Heart left ventricle (tissue), 16 donors: ENCODE data around the gene SLC6A7. TPM values are rescaled to one million over a fixed set of nuclear protein-coding genes. Genes with fewer than 3 reads are reported as not detected.

Experiments
- ATAC-seq, 4 donors: fragments of 200-7000 bp; cut with Tn5 transposase; one replicate each; pipeline ENCODE4 v1.9.1; 2020 to 2022; ENCODE audit warnings: moderate library complexity in 4 of 4, mild to moderate bottlenecking in 3 of 4, moderate number of reproducible peaks in 1 of 4
- DNase-seq, 5 donors: peaks; one replicate each; pipeline ENCODE4 v3.0.0-alpha.2; 2020
- H3K27ac ChIP-seq, 12 donors: fragments of 200-600 bp; sonication (generic) in 4 of 12; one replicate each; pipeline versions ENCODE4 v1.5.0 to v1.8.0; 2016 to 2022; ENCODE audit warnings: mild to moderate bottlenecking in 2 of 12
- H3K27me3 ChIP-seq, 9 donors: fragments of 200-600 bp; sonication (generic) in 2 of 9; one replicate each; pipeline versions ENCODE4 v1.5.1 to v1.8.0; 2016 to 2022; ENCODE audit warnings: mild to moderate bottlenecking in 3 of 9
- H3K36me3 ChIP-seq, 9 donors: fragments of 200-600 bp; sonication (generic) in 2 of 9; one replicate each; pipeline versions ENCODE4 v1.5.0 to v1.8.0; 2018 to 2022; ENCODE audit warnings: mild to moderate bottlenecking in 2 of 9
- H3K4me1 ChIP-seq, 12 donors: fragments of 200-600 bp; sonication (generic) in 4 of 12; one replicate each; pipeline versions ENCODE4 v1.5.0 to v1.8.0; 2016 to 2022; ENCODE audit warnings: mild to moderate bottlenecking in 3 of 12
- H3K4me3 ChIP-seq, 12 donors: fragments of 200-600 bp; sonication (generic) in 4 of 12; one replicate each; pipeline versions ENCODE4 v1.5.0 to v1.8.0; 2017 to 2022; ENCODE audit warnings: mild to moderate bottlenecking in 9 of 12, moderate library complexity in 4 of 12
- H3K9me3 ChIP-seq, 12 donors: fragments of 200-600 bp; sonication (generic) in 4 of 12; one replicate each; pipeline versions ENCODE4 v1.5.0 to v1.8.0; 2016 to 2022; ENCODE audit warnings: mild to moderate bottlenecking in 1 of 12
- CTCF ChIP-seq, 12 donors: fragments of 200-600 bp; sonication (generic) in 4 of 12; IDR thresholded peaks; one replicate each; pipeline versions ENCODE4 v1.5.0 to v1.8.0; 2018 to 2022; ENCODE audit warnings: antibody characterized with exemption in 12 of 12, mild to moderate bottlenecking in 5 of 12
- POLR2A ChIP-seq, 2 donors: fragments of 450-650 bp; IDR thresholded peaks; one replicate each; pipeline ENCODE4 v1.6.1; 2017; ENCODE audit warnings: antibody characterized with exemption in 2 of 2, mild to moderate bottlenecking in 2 of 2, moderate library complexity in 2 of 2
- WGBS, 4 donors: extraction: QIAGEN DNeasy Blood & Tissue Kit in 2 of 4; methylation state at CpG; one replicate each; pipeline versions ENCODE4 v1.1.5 to v1.1.7; 2013 to 2018; 5-methylcytosine and 5-hydroxymethylcytosine counted together
- intact Hi-C, 10 donors: fragments of 100-400 bp; cut with DNase I; formaldehyde crosslinking; loops; one replicate each; pipeline versions ENCODE4 v1.11.1 to v1.14.2; 2022
- polyA plus RNA-seq, 2 donors: library from polyadenylated mRNA; stranded (reverse); fragments of 200-250 nt; gene quantifications; one replicate each; pipeline ENCODE4 v1.2.3, GENCODE V29; 2013
- total RNA-seq, 9 donors: library from RNA; depleted of rRNA in 2 of 9; stranded (reverse); fragments of >200 nt in 2 of 9; fragmentation: NEBNext Ultra II Directional in 3 of 9; extraction: Animal tissue kit (Norgen Biotek cat#: 25700) in 3 of 9; gene quantifications; one replicate each; pipeline versions ENCODE4 v1.1.0 to v1.2.4, GENCODE V29; 2016 to 2023
- donor health status: ischemic (EF 13 %, LVEDD 7.1; RV severe dilation, severe dysfunction).
- donor health status: healthy with polysubstance abuse.
- donor health status: DM: no; HTN: yes; CAD: no.
- donor health status: DM: no; HTN: no; CAD: no.
- donor health status: ischemic (EF 25% LVEDD 6.9; RV normal size, moderate dysfunction).
- donor health status: ischemic (EF 25% LVEDD 5.7; RV mildly dilated, moderate dysfunction).
- donor health status: healthy.
- donor health status: DM: yes; HTN: yes; CAD: no.
- donor health status: ischemic (EF 35%, LVEDD 5.7; RV mildly dilated, moderate dysfunction).
- donor health status: nonischemic (EF 11% LVEDD 7.7; RV severe dilation, severe dysfunction).
- donor health status: DM: yes; HTN: yes; CAD: no.
- donor health status: PGD.
- donor health status: ischemic (EF 29% LVEDD 5.4; RV normal size, mild dysfunction).
- donor health status: nonischemic (EF 23%, LVEDD 6.1; RV moderate dilation, normal function).

Gene SLC6A7
- total and polyA plus RNA-seq, 11 donors, result not detected

- no peak for DNase-seq
- Histone ChIP-seq H3K9me3 (no peaks in the 10 kb centered on the region), H3K27me3 (no peaks in the 10 kb centered on the region), H3K36me3 (no peaks in the 10 kb centered on the region), H3K4me1 (peaks cover 0 to 5% (median 1%) of the 10 kb centered on the region in 12 donors), H3K27ac (no peak overlapping the region), H3K4me3 (no peak overlapping the region)
- intact Hi-C loops, result loop anchor here in 1 of 10 donors (5.0 kb wide), 1 partner anchor 196 kb away; no protein-coding TSS in a partner anchor
- TF ChIP-seq CTCF (IDR thresholded peaks at IDR 0.05) (no peak), POLR2A (IDR thresholded peaks at IDR 0.05) (no peak)
- ATAC-seq, result no peak
- 91 to 95% (median 94%) methylated on average over 18 to 21 of the region's 21 CpGs for WGBS, 4 donors
Measured at GRCh38 chr5:150222906-150223305, 33.0 kb downstream of the SLC6A7 start.

- Histone ChIP-seq H3K9me3 (no peaks in the 10 kb centered on the region), H3K4me3 (no peak overlapping the region), H3K4me1 (no peaks in the 10 kb centered on the region), H3K27me3 (no peaks in the 10 kb centered on the region), H3K36me3 (no peaks in the 10 kb centered on the region), H3K27ac (no peak overlapping the region)
- ATAC-seq (no peak), DNase-seq (no peak)
- 89 to 92% (median 92%) methylated on average over 7 of the region's 7 CpGs for WGBS, 4 donors
- intact Hi-C loops, result loop anchor here in 1 of 10 donors (5.0 kb wide), 1 partner anchor 196 kb away; no protein-coding TSS in a partner anchor
- TF ChIP-seq CTCF (IDR thresholded peaks at IDR 0.05) (no peak), POLR2A (IDR thresholded peaks at IDR 0.05) (no peak)
Measured at GRCh38 chr5:150223474-150223873, 33.6 kb downstream of the SLC6A7 start.

- DNase-seq (no peak), ATAC-seq (no peak)
- intact Hi-C loops, result loop anchor here in 1 of 10 donors (5.0 kb wide), 1 partner anchor 197 kb away; no protein-coding TSS in a partner anchor
Measured at GRCh38 chr5:150224483-150225027, 34.7 kb downstream of the SLC6A7 start.

GRCh38 chr5:150227036-150227435, 37.2 kb downstream of the SLC6A7 start:
- no peak overlapping the region for H3K4me3 ChIP-seq
- no peaks in the 10 kb centered on the region for H3K27me3 ChIP-seq
- TF ChIP-seq POLR2A (IDR thresholded peaks at IDR 0.05) (no peak), CTCF (IDR thresholded peaks at IDR 0.05) (no peak)
- 91 to 98% (median 97%) methylated on average over 5 of the region's 5 CpGs for WGBS, 4 donors
- intact Hi-C loops, result no loop called here
- no peaks in the 10 kb centered on the region for H3K36me3 ChIP-seq
- no peaks in the 10 kb centered on the region for H3K4me1 ChIP-seq
- no peaks in the 10 kb centered on the region for H3K9me3 ChIP-seq
- ATAC-seq (no peak), DNase-seq (no peak)
- no peak overlapping the region for H3K27ac ChIP-seq

More at GRCh38 chr5:150224483-150225027, 34.7 kb downstream of the SLC6A7 start:
- Histone ChIP-seq H3K9me3 (no peaks in the 10 kb centered on the region), H3K4me3 (no peak overlapping the region), H3K36me3 (no peaks in the 10 kb centered on the region), H3K4me1 (no peaks in the 10 kb centered on the region), H3K27me3 (no peaks in the 10 kb centered on the region), H3K27ac (no peak overlapping the region)
- 68 to 77% (median 73%) methylated on average over 8 of the region's 8 CpGs for WGBS, 4 donors
- TF ChIP-seq CTCF (IDR thresholded peaks at IDR 0.05), result no peak
- TF ChIP-seq POLR2A (IDR thresholded peaks at IDR 0.05), result no peak
